KOPT-K1 (cell line): Measurements from ENCODE around the gene USB1.

ENCODE experiments used
- H3K27ac ChIP-seq: fragments of 200-600 bp; sonication (generic); 2 replicates; pipeline ENCODE4 v1.5.1; 2016; ENCODE audit warnings: antibody characterized with exemption, mild to moderate bottlenecking, low read depth, low read length; ENCODE audit not compliant: poor library complexity, severe bottlenecking
- H3K36me3 ChIP-seq: fragments of 200-600 bp; sonication (generic); 2 replicates; pipeline ENCODE4 v1.5.1; 2017; ENCODE audit warnings: antibody characterized with exemption, mild to moderate bottlenecking, low read length, moderate library complexity; ENCODE audit not compliant: insufficient read depth
- H3K9me3 ChIP-seq: fragments of 200-600 bp; sonication (generic); 2 replicates; pipeline ENCODE4 v1.5.1; 2017; ENCODE audit warnings: antibody characterized with exemption, low read length, mild to moderate bottlenecking; ENCODE audit not compliant: insufficient read depth, poor library complexity, severe bottlenecking

Gene USB1

GRCh38 chr16:58049232-58050185 is 48.3 kb downstream of the USB1 start:
- Histone ChIP-seq H3K36me3 (no peaks in the 10 kb centered on the region), H3K27ac (no peak overlapping the region), H3K9me3 (no peaks in the 10 kb centered on the region)

GRCh38 chr16:58051296-58051695 is 50.1 kb downstream of the USB1 start:
- H3K9me3 ChIP-seq, result no peaks in the 10 kb centered on the region
- no peaks in the 10 kb centered on the region for H3K36me3 ChIP-seq
- no peak overlapping the region for H3K27ac ChIP-seq

GRCh38 chr16:58051821-58052603 is 50.8 kb downstream of the USB1 start:
- H3K27ac ChIP-seq, result no peak overlapping the region
- H3K36me3 ChIP-seq, result no peaks in the 10 kb centered on the region
- no peaks in the 10 kb centered on the region for H3K9me3 ChIP-seq

- Histone ChIP-seq H3K36me3 (no peaks in the 10 kb centered on the region), H3K27ac (no peak overlapping the region), H3K9me3 (no peaks in the 10 kb centered on the region)
Observed at GRCh38 chr16:58053682-58054005, 52.4 kb downstream of the USB1 start.

GRCh38 chr16:58054289-58054688 is 53.1 kb downstream of the USB1 start:
- Histone ChIP-seq H3K36me3 (no peaks in the 10 kb centered on the region), H3K9me3 (no peaks in the 10 kb centered on the region), H3K27ac (no peak overlapping the region)

- no peaks in the 10 kb centered on the region for H3K9me3 ChIP-seq
- H3K27ac ChIP-seq, result no peak overlapping the region
Observed at GRCh38 chr16:58056580-58056979, 55.4 kb downstream of the USB1 start.

GRCh38 chr16:58057121-58057520 is 55.9 kb downstream of the USB1 start:
- Histone ChIP-seq H3K36me3 (no peaks in the 10 kb centered on the region), H3K9me3 (no peaks in the 10 kb centered on the region), H3K27ac (no peak overlapping the region)

More at GRCh38 chr16:58056580-58056979, 55.4 kb downstream of the USB1 start:
- no peaks in the 10 kb centered on the region for H3K36me3 ChIP-seq

- H3K27ac ChIP-seq, result no peak overlapping the region
- H3K36me3 ChIP-seq, result no peaks in the 10 kb centered on the region
- H3K9me3 ChIP-seq, result no peaks in the 10 kb centered on the region
Observed at GRCh38 chr16:58057784-58058183, 56.6 kb downstream of the USB1 start.

- Histone ChIP-seq H3K9me3 (no peaks in the 10 kb centered on the region), H3K27ac (no peak overlapping the region), H3K36me3 (no peaks in the 10 kb centered on the region)
Observed at GRCh38 chr16:58062821-58063220, 61.6 kb downstream of the USB1 start.

- Histone ChIP-seq H3K36me3 (no peaks in the 10 kb centered on the region), H3K27ac (no peak overlapping the region), H3K9me3 (no peaks in the 10 kb centered on the region)
Observed at GRCh38 chr16:58063377-58064076, 62.3 kb downstream of the USB1 start.

- no peak overlapping the region for H3K27ac ChIP-seq
- peaks cover 12% of the 10 kb centered on the region for H3K9me3 ChIP-seq
- no peaks in the 10 kb centered on the region for H3K36me3 ChIP-seq
Observed at GRCh38 chr16:58070585-58070984, 69.4 kb downstream of the USB1 start.
